Testis (tissue), 3 donors: ENCODE measurements around the gene EIF4A3. TPM values are rescaled to one million over a fixed set of nuclear protein-coding genes. Genes with fewer than 3 reads are reported as not detected.

Source experiments
- DNase-seq: peaks from one replicate; pipeline ENCODE4 v3.0.0-alpha.2; 2019
- H3K27ac ChIP-seq, 2 donors: fragments of 200-600 bp; sonication (generic); one replicate each; pipeline ENCODE4 v1.5.1; 2019
- H3K27me3 ChIP-seq: fragments of 200-600 bp; sonication (generic); one replicate; pipeline ENCODE4 v1.5.1; 2019
- H3K36me3 ChIP-seq: fragments of 200-600 bp; sonication (generic); one replicate; pipeline ENCODE4 v1.5.1; 2017; ENCODE audit warnings: low read depth; ENCODE audit errors: missing control alignments
- H3K4me1 ChIP-seq: fragments of 200-600 bp; sonication (generic); one replicate; pipeline ENCODE4 v1.5.1; 2019
- H3K4me3 ChIP-seq, 2 donors: fragments of 200-600 bp; sonication (generic); one replicate each; pipeline ENCODE4 v1.5.1; 2017 to 2019
- H3K9me3 ChIP-seq: fragments of 200-600 bp; sonication (generic); one replicate; pipeline ENCODE4 v1.5.1; 2017
- CTCF ChIP-seq, 3 experiments: fragments of 450-650 bp in 2 of 3; fragments of 200-600 bp in 1 of 3; sonication (generic) in 1 of 3; IDR thresholded peaks; one replicate each; pipeline ENCODE4 v1.5.1; 2016 to 2019; ENCODE audit warnings: antibody characterized with exemption in 3 of 3, mild to moderate bottlenecking in 2 of 3, moderate library complexity in 1 of 3
- POLR2A ChIP-seq: fragments of 450-650 bp; IDR thresholded peaks from one replicate; pipeline ENCODE4 v1.6.1; 2017; ENCODE audit warnings: antibody characterized with exemption, mild to moderate bottlenecking, moderate library complexity
- WGBS, 2 donors: methylation state at CpG; one replicate each; pipeline ENCODE4 v1.1.5; 2018; 5-methylcytosine and 5-hydroxymethylcytosine counted together
- intact Hi-C: fragments of 100-400 bp; cut with DNase I; formaldehyde crosslinking; loops from one replicate; pipeline ENCODE4 v1.15.1; 2023; ENCODE audit warnings: low total_unique reads
- polyA plus RNA-seq: library from polyadenylated mRNA; stranded (reverse); fragments of 350-450 nt; fragmentation: Illumina TruSeq; extraction: RNeasy Lipid Tissue Mini Kit (QIAGEN cat#74804); gene quantifications from one replicate; pipeline ENCODE4 v1.2.3, GENCODE V29; 2014; ENCODE audit warnings: low read depth, low replicate concordance; ENCODE audit not compliant: insufficient read depth
- total RNA-seq, 2 donors: library from RNA; depleted of rRNA; stranded (reverse); fragments of >200 nt; gene quantifications; one replicate each; pipeline ENCODE4 v1.2.3, GENCODE V29; 2016

EIF4A3 gene
- total and polyA plus RNA-seq, 3 donors from 2014 or later: 67.1 to 99.3 (median 85.6) TPM

DNA sequence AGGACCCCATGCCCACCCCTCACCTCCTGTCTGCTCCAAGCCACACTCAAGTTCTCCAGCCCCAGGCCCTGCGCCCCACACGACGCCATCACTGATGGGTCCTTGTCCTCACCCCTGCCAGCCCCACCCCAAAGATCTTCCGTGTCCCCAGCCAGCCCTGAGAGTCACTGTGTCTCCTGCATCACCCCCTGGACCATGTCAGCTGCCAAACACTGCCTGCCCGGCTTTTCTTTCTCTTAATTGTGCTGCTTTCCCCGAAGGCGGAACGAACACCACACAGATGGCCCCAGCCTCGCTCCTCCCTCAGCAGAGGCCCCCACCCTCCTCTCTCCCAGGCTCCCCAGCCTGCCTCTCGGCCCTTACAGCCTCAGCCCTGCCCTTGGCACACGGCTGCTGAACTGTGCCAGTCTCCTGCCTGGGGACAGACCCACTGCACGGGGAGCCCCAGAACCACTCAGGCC lies 50.3 kb downstream of the EIF4A3 start:
- TF ChIP-seq CTCF (IDR thresholded peaks at IDR 0.05) (no peak), POLR2A (no peak)
- Histone ChIP-seq H3K4me1 (no peaks in the 10 kb centered on the region), H3K27me3 (no peaks in the 10 kb centered on the region), H3K4me3 (no peak overlapping the region), H3K9me3 (no peaks in the 10 kb centered on the region), H3K27ac (no peak overlapping the region), H3K36me3 (no peaks in the 10 kb centered on the region)
- 86 to 92% methylated on average over 11 to 12 of the region's 12 CpGs for WGBS, 2 donors
- DNase-seq: no peak
- intact Hi-C loops: no loop called here

DNA sequence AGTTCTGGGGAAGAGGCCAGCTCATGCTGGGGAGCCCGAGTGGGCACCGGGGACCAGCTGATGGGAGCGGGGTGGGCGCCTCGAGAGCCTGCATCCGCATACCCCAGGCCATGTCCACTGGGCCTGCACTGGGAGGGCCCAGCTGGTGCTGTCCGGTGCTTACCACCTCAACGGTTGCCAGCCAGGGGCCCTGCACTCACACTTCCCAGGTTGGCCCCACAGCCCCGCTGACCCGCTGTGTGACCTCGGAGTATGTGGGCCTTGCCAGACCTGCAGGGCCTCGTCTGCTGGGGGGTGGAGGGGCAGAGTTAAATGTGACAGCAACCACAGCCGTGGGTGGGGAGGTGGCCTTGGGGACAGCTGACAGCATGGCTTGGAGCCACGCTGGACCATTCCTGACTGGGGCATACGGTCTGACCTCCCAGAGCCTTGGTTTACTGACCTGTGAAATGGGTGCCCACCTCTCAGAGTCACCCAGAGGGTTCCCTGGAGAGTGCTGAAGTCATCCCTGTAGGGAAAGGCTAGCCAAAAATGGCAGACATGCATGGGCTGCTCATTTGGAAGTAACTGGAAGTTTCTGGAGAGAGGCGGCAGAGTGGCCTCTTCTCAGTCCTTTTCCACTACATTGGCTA lies 51.0 kb downstream of the EIF4A3 start:
- H3K36me3 ChIP-seq: no peaks in the 10 kb centered on the region
- H3K27ac ChIP-seq: no peak overlapping the region
- H3K4me1 ChIP-seq: no peaks in the 10 kb centered on the region
- 82 to 100% methylated on average over 1 to 16 of the region's 16 CpGs for WGBS, 2 donors
- no peak for DNase-seq
- TF ChIP-seq CTCF (IDR thresholded peaks at IDR 0.05) (no peak), POLR2A (no peak)
- H3K4me3 ChIP-seq: no peak overlapping the region
- intact Hi-C loops: no loop called here
- H3K9me3 ChIP-seq: no peaks in the 10 kb centered on the region
- no peaks in the 10 kb centered on the region for H3K27me3 ChIP-seq

DNA sequence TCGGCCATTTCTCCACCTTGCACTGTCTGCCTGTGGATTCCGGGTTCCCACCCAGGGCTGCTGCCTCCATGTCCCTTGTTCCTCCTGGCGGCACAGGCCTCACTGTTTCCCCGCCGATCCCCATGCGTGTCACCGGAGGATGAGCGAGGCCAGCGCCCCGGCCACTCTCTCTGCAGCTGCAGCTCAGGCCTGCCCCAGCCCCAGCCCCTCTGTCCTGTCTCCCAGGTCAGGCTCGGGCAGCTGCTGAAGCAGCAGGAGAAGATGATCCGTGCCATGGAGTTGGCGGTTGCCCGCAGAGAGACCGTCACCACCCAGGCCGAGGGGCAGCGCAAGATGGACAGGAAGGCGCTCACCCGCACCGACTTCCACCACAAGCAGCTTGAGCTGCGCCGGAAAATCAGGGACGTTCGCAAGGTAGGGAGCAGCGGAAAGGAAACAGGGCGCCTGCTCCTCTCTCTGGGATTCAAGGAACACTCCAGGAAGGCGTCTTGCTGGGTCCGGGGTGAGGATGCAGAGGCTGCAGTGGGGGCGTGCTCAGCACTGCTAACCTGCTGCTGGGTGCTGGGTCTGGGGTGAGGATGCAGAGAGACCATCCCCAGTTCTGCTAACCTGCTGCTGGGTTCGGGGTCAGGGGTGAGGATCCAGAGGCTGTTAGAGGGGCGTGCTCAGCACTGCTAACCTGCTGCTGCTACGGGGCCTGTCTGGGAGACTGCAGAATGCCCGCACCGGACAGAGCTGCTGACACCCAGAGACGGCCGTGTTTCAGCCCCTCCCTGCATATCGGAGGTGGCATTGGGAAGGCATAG lies 51.7 kb downstream of the EIF4A3 start:
- Histone ChIP-seq H3K27ac (no peak overlapping the region), H3K9me3 (no peaks in the 10 kb centered on the region), H3K4me1 (no peaks in the 10 kb centered on the region), H3K27me3 (no peaks in the 10 kb centered on the region), H3K4me3 (no peak overlapping the region), H3K36me3 (no peaks in the 10 kb centered on the region)
- intact Hi-C loops: no loop called here
- 88 to 92% methylated on average over 27 to 37 of the region's 37 CpGs for WGBS, 2 donors
- no peak for DNase-seq
- TF ChIP-seq POLR2A (no peak), CTCF (IDR thresholded peaks at IDR 0.05) (no peak)

GRCh38 chr17:80092959-80093358 lies 54.0 kb downstream of the EIF4A3 start:
- Histone ChIP-seq H3K27me3 (no peaks in the 10 kb centered on the region), H3K9me3 (no peaks in the 10 kb centered on the region), H3K4me1 (no peaks in the 10 kb centered on the region), H3K4me3 (no peak overlapping the region), H3K27ac (no peak overlapping the region), H3K36me3 (no peaks in the 10 kb centered on the region)
- WGBS, 2 donors: 57 to 70% methylated on average over 8 of the region's 8 CpGs
- TF ChIP-seq CTCF (IDR thresholded peaks at IDR 0.05) (no peak), POLR2A (no peak)
- no peak for DNase-seq
- intact Hi-C loops: no loop called here
